ENCODE data around the gene SORBS2. TPM values are rescaled to one million over a fixed set of nuclear protein-coding genes. Genes with fewer than 3 reads are reported as not detected.

SORBS2 gene
- total RNA-seq, 1 donor, result 1.7 TPM

GRCh38 chr4:185780472-185780871, 31.5 kb downstream of the SORBS2 start:
- DNase-seq (ENCODE audit: low read depth), result no peak
- TF ChIP-seq CTCF (IDR thresholded peaks at IDR 0.05; ENCODE audit: insufficient read depth, low read depth, low read length), result no peak
- H3K4me3 ChIP-seq (ENCODE audit: low read depth, low read length), result no peak overlapping the region

- no peak overlapping the region for H3K4me3 ChIP-seq (ENCODE audit: low read depth, low read length)
- no peak for TF ChIP-seq CTCF (IDR thresholded peaks at IDR 0.05; ENCODE audit: insufficient read depth, low read depth, low read length)
- no peak for DNase-seq (ENCODE audit: low read depth)
Measured at GRCh38 chr4:185779517-185779916, 32.5 kb downstream of the SORBS2 start.

GRCh38 chr4:185778307-185778706, 33.7 kb downstream of the SORBS2 start:
- no peak overlapping the region for H3K4me3 ChIP-seq (ENCODE audit: low read depth, low read length)
- peak; percentile 82 for DNase-seq (ENCODE audit: low read depth)
- no peak for TF ChIP-seq CTCF (IDR thresholded peaks at IDR 0.05; ENCODE audit: insufficient read depth, low read depth, low read length)

GRCh38 chr4:185775792-185776555, 36.0 kb downstream of the SORBS2 start:
- no peak for TF ChIP-seq CTCF (IDR thresholded peaks at IDR 0.05; ENCODE audit: insufficient read depth, low read depth, low read length)
- DNase-seq (ENCODE audit: low read depth), result no peak
- H3K4me3 ChIP-seq (ENCODE audit: low read depth, low read length), result no peak overlapping the region

- peak; percentile 84 for DNase-seq (ENCODE audit: low read depth)
- no peak for TF ChIP-seq CTCF (IDR thresholded peaks at IDR 0.05; ENCODE audit: insufficient read depth, low read depth, low read length)
- H3K4me3 ChIP-seq (ENCODE audit: low read depth, low read length), result no peak overlapping the region
Measured at GRCh38 chr4:185774845-185775680, 36.9 kb downstream of the SORBS2 start.

- TF ChIP-seq CTCF (IDR thresholded peaks at IDR 0.05; ENCODE audit: insufficient read depth, low read depth, low read length), result no peak
- DNase-seq (ENCODE audit: low read depth), result no peak
- no peak overlapping the region for H3K4me3 ChIP-seq (ENCODE audit: low read depth, low read length)
Measured at GRCh38 chr4:185774131-185774653, 37.8 kb downstream of the SORBS2 start.

All from fibroblast of villous mesenchyme (primary cell).